BE2C (cell line): ENCODE measurements around the gene LRRC75A.
A peak's percentile ranks its signal among the peaks of the same experiment; 100 is the strongest.

Source experiments
- DNase-seq: peaks from one replicate; pipeline ENCODE4 v3.0.0-alpha.2; 2020
- H3K27me3 ChIP-seq: fragments of 250-450 bp; sonication (Bioruptor Pico); 2 replicates; pipeline ENCODE4 v1.5.1; 2020; ENCODE audit warnings: mild to moderate bottlenecking
- H3K36me3 ChIP-seq: fragments of 250-450 bp; sonication (Bioruptor Pico); 2 replicates; pipeline ENCODE4 v1.5.1; 2020; ENCODE audit warnings: mild to moderate bottlenecking
- H3K4me1 ChIP-seq: fragments of 250-450 bp; sonication (Bioruptor Pico); 2 replicates; pipeline ENCODE4 v1.5.1; 2020
- H3K4me3 ChIP-seq: 2 replicates; pipeline ENCODE4 v1.5.1; 2011; ENCODE audit warnings: low read depth, low read length
- H3K9me3 ChIP-seq: fragments of 250-450 bp; sonication (Bioruptor Pico); 2 replicates; pipeline ENCODE4 v1.5.1; 2020
- CTCF ChIP-seq: IDR thresholded peaks from 2 replicates; pipeline ENCODE4 v1.5.1; 2012; ENCODE audit warnings: mild to moderate bottlenecking, low read depth, low read length

LRRC75A gene

GRCh38 chr17:16433514-16433913 is 58.5 kb downstream of the LRRC75A start:
- TF ChIP-seq CTCF = no peak
- no peak for DNase-seq

GRCh38 chr17:16432017-16432416 is 60.0 kb downstream of the LRRC75A start:
- Histone ChIP-seq H3K27me3 (no peaks in the 10 kb centered on the region), H3K4me3 (no peak overlapping the region), H3K36me3 (no peaks in the 10 kb centered on the region), H3K4me1 (peaks cover 3% of the 10 kb centered on the region; the same call in 1 of the 2 replicates), H3K9me3 (no peaks in the 10 kb centered on the region)
- no peak for TF ChIP-seq CTCF
- DNase-seq = no peak

More at GRCh38 chr17:16433514-16433913, 58.5 kb downstream of the LRRC75A start:
- H3K27me3 ChIP-seq = no peaks in the 10 kb centered on the region
- no peak overlapping the region for H3K4me3 ChIP-seq
- H3K9me3 ChIP-seq = no peaks in the 10 kb centered on the region
- H3K4me1 ChIP-seq = no peaks in the 10 kb centered on the region
- H3K36me3 ChIP-seq = no peaks in the 10 kb centered on the region

- Histone ChIP-seq H3K36me3 (no peaks in the 10 kb centered on the region), H3K4me3 (no peak overlapping the region), H3K27me3 (no peaks in the 10 kb centered on the region), H3K9me3 (no peaks in the 10 kb centered on the region), H3K4me1 (peaks cover 3% of the 10 kb centered on the region; the same call in 1 of the 2 replicates)
- no peak for TF ChIP-seq CTCF
- no peak for DNase-seq
Measured at GRCh38 chr17:16430650-16431049, 61.3 kb downstream of the LRRC75A start.

- H3K9me3 ChIP-seq = no peaks in the 10 kb centered on the region
Measured at GRCh38 chr17:16429083-16429482, 62.9 kb downstream of the LRRC75A start.

GRCh38 chr17:16428098-16428882 is 63.7 kb downstream of the LRRC75A start:
- Histone ChIP-seq H3K4me1 (peaks cover 3% of the 10 kb centered on the region; the same call in 1 of the 2 replicates), H3K36me3 (no peaks in the 10 kb centered on the region), H3K9me3 (no peaks in the 10 kb centered on the region), H3K4me3 (no peak overlapping the region), H3K27me3 (no peaks in the 10 kb centered on the region)
- DNase-seq = peak; percentile 76
- peak; percentile 71 for TF ChIP-seq CTCF

More at GRCh38 chr17:16429083-16429482, 62.9 kb downstream of the LRRC75A start:
- Histone ChIP-seq H3K4me3 (no peak overlapping the region), H3K27me3 (no peaks in the 10 kb centered on the region), H3K36me3 (no peaks in the 10 kb centered on the region), H3K4me1 (peaks cover 3% of the 10 kb centered on the region; the same call in 1 of the 2 replicates)
- no peak for DNase-seq
- TF ChIP-seq CTCF = no peak

- H3K4me1 ChIP-seq = peaks cover 3% of the 10 kb centered on the region; the same call in 1 of the 2 replicates
- H3K36me3 ChIP-seq = no peaks in the 10 kb centered on the region
- H3K9me3 ChIP-seq = no peaks in the 10 kb centered on the region
- no peaks in the 10 kb centered on the region for H3K27me3 ChIP-seq
- H3K4me3 ChIP-seq = no peak overlapping the region
- TF ChIP-seq CTCF = no peak
- no peak for DNase-seq
Measured at GRCh38 chr17:16427020-16427419, 65.0 kb downstream of the LRRC75A start.
